Smooth muscle cell (in vitro differentiated cells): ENCODE data around the gene PRSS23. TPM values are rescaled to one million over a fixed set of nuclear protein-coding genes. Genes with fewer than 3 reads are reported as not detected.

Experiments
- DNase-seq: peaks from one replicate; lab custom pipeline; 2025; ENCODE audit not compliant: unreplicated experiment; lab: John Stamatoyannopoulos, UW
- H2AFZ ChIP-seq: fragments of 200-600 bp; sonication (generic); 2 replicates; pipeline ENCODE4 v1.6.0; 2016; ENCODE audit warnings: antibody characterized with exemption, low read depth, mild to moderate bottlenecking
- H3F3A ChIP-seq: fragments of 200-600 bp; sonication (generic); 2 replicates; pipeline ENCODE4 v1.6.0; 2017; ENCODE audit warnings: antibody characterized with exemption, low read depth
- H3K27ac ChIP-seq: fragments of 200-600 bp; sonication (generic); 2 replicates; pipeline ENCODE4 v1.5.1; 2016; ENCODE audit warnings: low read depth, mild to moderate bottlenecking
- H3K27me3 ChIP-seq: fragments of 200-600 bp; sonication (generic); 2 replicates; pipeline ENCODE4 v1.6.1; 2016; ENCODE audit warnings: low read depth, mild to moderate bottlenecking
- H3K36me3 ChIP-seq: fragments of 200-600 bp; sonication (generic); 2 replicates; pipeline ENCODE4 v1.5.1; 2016; ENCODE audit warnings: low read depth
- H3K4me1 ChIP-seq: fragments of 200-600 bp; sonication (generic); 2 replicates; pipeline ENCODE4 v1.5.1; 2016; ENCODE audit warnings: low read depth
- H3K4me2 ChIP-seq: fragments of 200-600 bp; sonication (generic); 2 replicates; pipeline ENCODE4 v1.6.0; 2016; ENCODE audit warnings: mild to moderate bottlenecking
- H3K4me3 ChIP-seq: fragments of 200-600 bp; sonication (generic); 2 replicates; pipeline ENCODE4 v1.5.1; 2016; ENCODE audit warnings: mild to moderate bottlenecking
- H3K79me2 ChIP-seq: fragments of 200-600 bp; sonication (generic); 2 replicates; pipeline ENCODE4 v1.6.0; 2016; ENCODE audit warnings: low read depth, mild to moderate bottlenecking
- H3K9ac ChIP-seq: fragments of 200-600 bp; sonication (generic); 2 replicates; pipeline ENCODE4 v1.6.0; 2016; ENCODE audit warnings: low read depth
- H3K9me3 ChIP-seq: fragments of 200-600 bp; sonication (generic); replicated peaks from 2 replicates; pipeline ENCODE4 v1.5.1; 2016; ENCODE audit warnings: low read depth
- H4K20me1 ChIP-seq: fragments of 200-600 bp; sonication (generic); 2 replicates; pipeline ENCODE4 v1.6.0; 2016; ENCODE audit warnings: low read depth
- WGBS: methylation state at CpG from one replicate; pipeline ENCODE4 v1.1.7; 2016; ENCODE audit warnings: low lambda C conversion rate; 5-methylcytosine and 5-hydroxymethylcytosine counted together
- polyA plus RNA-seq: library from polyadenylated mRNA; unstranded; fragments of >200 nt; fragmentation: Nextera tagmentation; extraction: Ambion mirVana; gene quantifications from 2 replicates; pipeline ENCODE4 v1.2.1, GENCODE V29; 2016
- total RNA-seq: library from RNA; depleted of rRNA; stranded (reverse); fragments of >200 nt; gene quantifications from 2 replicates; pipeline ENCODE4 v1.2.3, GENCODE V29; 2014
- TF ChIP-seq, protein P1 (sequence below): fragments of 200-600 bp; sonication (generic); IDR thresholded peaks from 2 replicates; pipeline ENCODE4 v1.5.1; 2017; ENCODE audit warnings: borderline replicate concordance, mild to moderate bottlenecking, antibody characterized with exemption; ENCODE audit not compliant: insufficient read depth, poor library complexity, severe bottlenecking

Gene PRSS23, protein sequence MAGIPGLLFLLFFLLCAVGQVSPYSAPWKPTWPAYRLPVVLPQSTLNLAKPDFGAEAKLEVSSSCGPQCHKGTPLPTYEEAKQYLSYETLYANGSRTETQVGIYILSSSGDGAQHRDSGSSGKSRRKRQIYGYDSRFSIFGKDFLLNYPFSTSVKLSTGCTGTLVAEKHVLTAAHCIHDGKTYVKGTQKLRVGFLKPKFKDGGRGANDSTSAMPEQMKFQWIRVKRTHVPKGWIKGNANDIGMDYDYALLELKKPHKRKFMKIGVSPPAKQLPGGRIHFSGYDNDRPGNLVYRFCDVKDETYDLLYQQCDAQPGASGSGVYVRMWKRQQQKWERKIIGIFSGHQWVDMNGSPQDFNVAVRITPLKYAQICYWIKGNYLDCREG
- 123 and 132 TPM in 2 replicates for total RNA-seq
- 156 and 223 TPM in 2 replicates for polyA plus RNA-seq

DNA sequence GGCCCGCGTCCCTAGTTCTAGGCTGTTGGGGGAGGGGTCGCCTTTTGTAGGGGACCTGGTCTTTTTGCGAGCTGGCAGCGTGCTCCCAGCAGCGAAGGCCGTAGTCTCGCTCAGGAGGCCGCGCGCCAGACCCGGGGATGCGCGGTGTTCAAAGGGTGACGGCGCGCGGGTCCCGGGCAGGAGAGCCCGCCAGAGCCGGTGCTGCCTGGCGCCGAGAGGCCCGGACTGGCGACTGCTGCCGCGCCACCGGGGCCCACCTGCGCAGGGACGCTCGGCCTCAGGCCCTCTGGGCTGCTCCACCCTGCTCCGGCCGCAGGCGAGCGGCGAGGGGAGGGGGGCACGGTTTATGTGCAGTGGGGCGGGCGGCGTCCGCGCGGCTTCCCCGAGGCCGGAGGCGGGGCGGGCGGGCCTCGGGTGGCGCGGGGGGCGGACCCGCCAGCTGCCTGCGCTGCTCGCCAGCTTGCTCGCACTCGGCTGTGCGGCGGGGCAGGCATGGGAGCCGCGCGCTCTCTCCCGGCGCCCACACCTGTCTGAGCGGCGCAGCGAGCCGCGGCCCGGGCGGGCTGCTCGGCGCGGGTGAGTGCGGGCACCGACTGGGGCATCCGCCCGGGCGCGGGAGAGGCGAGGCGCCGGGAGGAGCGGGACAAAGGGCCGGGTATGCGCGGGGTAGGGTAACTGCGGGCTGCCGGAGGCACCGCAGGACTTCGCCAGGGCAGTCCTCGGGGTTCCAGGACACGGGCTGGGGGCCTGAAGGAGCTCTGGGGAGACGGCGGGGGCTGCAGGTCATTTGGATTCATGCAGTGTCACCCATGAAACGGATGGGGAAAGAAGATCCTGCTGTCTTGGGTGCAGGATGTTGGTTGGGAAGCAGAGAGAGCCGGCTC lies at the start of gene PRSS23:
PRSS23 (plus strand) TSS at position 467 of the 884 bp plus-strand sequence. CDS start 7,102 bp downstream, outside the sequence.
- H3K4me1 ChIP-seq: peaks cover 52% of the 10 kb centered on the region
- DNase-seq: peak; percentile 29
- peak within 1 kb of the TSS; percentile 95 for H3K4me2 ChIP-seq
- peaks cover 30% of the 10 kb centered on the region for H3F3A ChIP-seq
- H3K79me2 ChIP-seq: peaks cover 45% of the 10 kb centered on the region
- no peaks in the 10 kb centered on the region for H4K20me1 ChIP-seq
- TF ChIP-seq, protein P1, sequence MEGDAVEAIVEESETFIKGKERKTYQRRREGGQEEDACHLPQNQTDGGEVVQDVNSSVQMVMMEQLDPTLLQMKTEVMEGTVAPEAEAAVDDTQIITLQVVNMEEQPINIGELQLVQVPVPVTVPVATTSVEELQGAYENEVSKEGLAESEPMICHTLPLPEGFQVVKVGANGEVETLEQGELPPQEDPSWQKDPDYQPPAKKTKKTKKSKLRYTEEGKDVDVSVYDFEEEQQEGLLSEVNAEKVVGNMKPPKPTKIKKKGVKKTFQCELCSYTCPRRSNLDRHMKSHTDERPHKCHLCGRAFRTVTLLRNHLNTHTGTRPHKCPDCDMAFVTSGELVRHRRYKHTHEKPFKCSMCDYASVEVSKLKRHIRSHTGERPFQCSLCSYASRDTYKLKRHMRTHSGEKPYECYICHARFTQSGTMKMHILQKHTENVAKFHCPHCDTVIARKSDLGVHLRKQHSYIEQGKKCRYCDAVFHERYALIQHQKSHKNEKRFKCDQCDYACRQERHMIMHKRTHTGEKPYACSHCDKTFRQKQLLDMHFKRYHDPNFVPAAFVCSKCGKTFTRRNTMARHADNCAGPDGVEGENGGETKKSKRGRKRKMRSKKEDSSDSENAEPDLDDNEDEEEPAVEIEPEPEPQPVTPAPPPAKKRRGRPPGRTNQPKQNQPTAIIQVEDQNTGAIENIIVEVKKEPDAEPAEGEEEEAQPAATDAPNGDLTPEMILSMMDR: no peak
- H3K27ac ChIP-seq: peak within 1 kb of the TSS; percentile 77
- H3K4me3 ChIP-seq: peak within 1 kb of the TSS; percentile 88
- H2AFZ ChIP-seq: peak within 1 kb of the TSS; percentile 82
- no peaks in the 10 kb centered on the region for H3K27me3 ChIP-seq
- no peaks in the 10 kb centered on the region for H3K36me3 ChIP-seq
- 1% methylated on average over 71 of the region's 97 CpGs for WGBS
- H3K9me3 ChIP-seq: no peaks in the 10 kb centered on the region
- H3K9ac ChIP-seq: peak within 1 kb of the TSS; percentile 70

- WGBS: 74% methylated on average over 3 of the region's 3 CpGs
- no peak overlapping the region for H2AFZ ChIP-seq
- no peaks in the 10 kb centered on the region for H3F3A ChIP-seq
- no peak overlapping the region for H3K4me2 ChIP-seq
- no peaks in the 10 kb centered on the region for H4K20me1 ChIP-seq
- H3K9me3 ChIP-seq: no peaks in the 10 kb centered on the region
- TF ChIP-seq, protein P1: no peak
- no peak overlapping the region for H3K27ac ChIP-seq
- DNase-seq: no peak
- no peak overlapping the region for H3K4me3 ChIP-seq
- H3K9ac ChIP-seq: no peak overlapping the region
- H3K79me2 ChIP-seq: no peaks in the 10 kb centered on the region
- no peaks in the 10 kb centered on the region for H3K27me3 ChIP-seq
- no peaks in the 10 kb centered on the region for H3K36me3 ChIP-seq
- H3K4me1 ChIP-seq: no peaks in the 10 kb centered on the region
Measured at GRCh38 chr11:86753459-86753858, 46.9 kb upstream of the PRSS23 start.

DNA sequence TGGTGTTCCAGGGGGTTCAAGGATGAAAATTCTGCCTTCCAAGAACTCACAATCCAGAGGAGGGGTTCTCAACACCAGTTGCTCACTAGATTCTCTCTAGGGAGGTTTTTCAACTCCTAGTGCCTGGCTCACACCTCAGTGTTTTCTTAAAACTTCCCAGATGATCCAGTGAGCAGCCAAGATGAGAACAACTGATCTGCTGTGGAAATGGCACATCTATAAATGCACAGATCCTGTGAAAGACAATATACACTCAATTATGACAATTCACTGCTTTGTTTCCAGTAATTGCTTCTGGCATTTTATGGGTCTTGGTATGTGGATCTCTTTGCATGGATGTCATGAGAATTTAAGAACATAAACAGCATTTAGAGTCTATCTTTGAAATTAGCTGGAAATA lies 45.2 kb upstream of the PRSS23 start:
- Histone ChIP-seq H3K9me3 (no peaks in the 10 kb centered on the region), H3K4me3 (no peak overlapping the region), H3K4me2 (no peak overlapping the region), H3K9ac (no peak overlapping the region), H3K36me3 (no peaks in the 10 kb centered on the region), H3K79me2 (no peaks in the 10 kb centered on the region), H2AFZ (no peak overlapping the region), H3K27me3 (no peaks in the 10 kb centered on the region), H3K4me1 (no peaks in the 10 kb centered on the region), H3K27ac (no peak overlapping the region), H3F3A (no peaks in the 10 kb centered on the region), H4K20me1 (no peaks in the 10 kb centered on the region)
- TF ChIP-seq, protein P1: no peak
- no peak for DNase-seq
